Smooth muscle cell of the brain vasculature (primary cell): Measurements from ENCODE around the gene ELL.
"Not testable (repeated sequence)": the region's sequence is repeated elsewhere in the genome, so short reads cannot be mapped to it uniquely, and the experiment has no call there.

ENCODE experiments used
- DNase-seq: peaks from one replicate; pipeline ENCODE4 v3.0.0-alpha.2; 2012; ENCODE audit warnings: low read depth, low spot score

ELL gene

DNA sequence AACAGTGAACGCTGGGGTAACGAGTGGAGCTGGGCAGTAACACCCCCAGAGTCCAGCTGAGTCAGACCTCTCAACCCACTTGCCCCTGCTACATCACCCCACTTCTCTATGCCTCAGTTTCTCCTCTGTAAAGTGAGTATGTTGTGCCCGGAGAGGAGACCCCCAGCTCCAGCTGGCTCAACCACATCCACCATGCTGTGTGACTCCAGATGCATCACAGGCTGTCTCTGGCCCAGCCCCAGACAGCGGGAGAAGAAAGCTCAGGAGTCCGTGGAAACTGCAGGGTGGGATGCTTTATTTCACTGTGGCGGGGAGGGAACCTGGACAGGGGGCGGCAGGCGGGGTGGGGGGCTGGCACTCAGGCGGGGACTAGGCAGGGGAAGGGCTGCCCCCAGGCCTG, 9.6 kb upstream of the ELL start:
- DNase-seq: no peak

DNA sequence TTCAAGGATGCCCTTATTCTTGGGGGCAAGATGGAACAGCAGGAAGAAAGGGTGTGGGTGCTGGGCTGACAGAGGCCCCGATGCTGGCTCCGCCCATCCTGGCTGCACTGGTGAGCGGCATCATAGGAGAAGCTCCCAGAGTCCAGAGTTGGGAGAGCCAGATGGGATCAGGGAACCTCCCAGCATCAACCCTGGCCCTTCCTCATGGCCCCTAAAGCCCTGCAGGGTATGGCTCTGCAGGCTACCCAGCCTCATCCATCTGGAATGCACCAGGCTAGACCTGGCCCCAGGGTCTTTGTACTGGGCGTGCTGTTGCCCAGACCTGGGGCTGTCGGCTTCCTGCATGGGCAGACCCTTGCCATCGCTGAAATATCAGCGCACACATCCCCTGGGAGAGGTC, 7.9 kb upstream of the ELL start:
- no peak for DNase-seq

GRCh38 chr19:18526316-18526715, 4.4 kb upstream of the ELL start:
- DNase-seq: no peak

DNA sequence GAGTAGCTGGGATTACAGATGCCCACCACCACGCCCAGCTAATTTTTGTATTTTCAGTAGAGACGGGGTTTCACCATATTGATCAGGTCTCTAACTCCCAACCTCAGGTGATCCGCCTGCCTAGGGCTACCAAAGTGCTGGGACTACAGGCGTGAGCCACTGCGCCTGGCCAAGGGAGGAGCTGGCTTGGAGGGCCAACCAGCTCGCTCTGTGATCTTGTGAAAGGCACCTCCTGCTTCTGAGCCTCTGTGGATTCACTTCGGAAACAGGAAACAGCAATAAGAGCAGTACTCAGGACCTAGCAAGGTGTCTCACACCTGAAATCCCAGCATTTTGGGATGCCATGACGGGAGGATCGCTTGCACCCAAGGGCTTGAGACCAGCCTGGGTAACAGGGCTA, 2.0 kb upstream of the ELL start:
- DNase-seq: no peak

- not testable (repeated sequence) for DNase-seq
Measured at GRCh38 chr19:18522862-18523440, 1.1 kb upstream of the ELL start.

GRCh38 chr19:18522124-18522861, 423 bp upstream of the ELL start:
- peak; percentile 100 for DNase-seq

- DNase-seq: no peak
Measured at GRCh38 chr19:18520848-18521691, 800 bp downstream of the ELL start.

DNA sequence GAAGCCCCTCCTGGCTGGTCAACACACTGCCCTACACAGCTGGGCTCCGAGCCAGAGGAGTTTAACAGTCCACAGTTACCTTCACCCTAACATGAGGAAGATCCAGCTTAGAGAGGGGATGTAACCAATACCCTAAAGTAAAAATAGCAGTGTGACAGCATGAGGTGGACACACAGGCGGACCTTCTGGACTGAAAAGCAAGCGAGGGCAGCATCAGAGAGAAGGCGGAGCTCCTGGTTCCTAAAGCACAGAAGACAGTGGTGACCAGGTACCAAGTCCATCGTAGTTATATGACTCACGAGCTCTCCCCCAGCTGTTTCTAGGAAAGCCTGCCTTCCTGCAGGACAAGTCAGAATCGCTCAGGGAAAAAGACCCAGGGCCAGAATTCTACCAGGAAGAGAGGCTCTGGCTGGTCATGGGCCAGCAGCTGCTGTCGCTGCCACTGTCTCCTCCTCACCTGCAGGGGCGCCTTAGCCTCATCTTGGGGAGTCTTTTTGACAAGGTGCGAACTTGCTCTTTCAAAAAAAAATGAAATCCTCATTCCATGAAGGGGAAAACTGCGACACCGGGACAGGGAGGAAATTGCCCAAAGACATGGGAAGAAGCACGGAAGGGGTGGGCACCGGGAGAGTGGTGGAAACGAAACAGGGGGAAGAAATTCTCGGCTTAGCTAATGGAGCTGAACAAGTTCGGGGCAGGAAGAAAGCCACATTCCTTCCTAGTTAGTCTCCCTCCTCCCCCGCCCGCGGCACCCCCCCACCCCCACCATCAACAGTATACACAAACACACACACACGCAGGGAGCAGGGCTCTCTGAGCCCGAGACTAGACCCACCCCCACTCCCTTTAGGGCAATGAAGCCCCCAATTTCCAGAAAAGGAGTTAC, 1.7 kb downstream of the ELL start:
- DNase-seq: no peak

GRCh38 chr19:18518639-18519038, 3.2 kb downstream of the ELL start:
- no peak for DNase-seq

GRCh38 chr19:18517606-18518005, 4.3 kb downstream of the ELL start:
- DNase-seq: no peak

DNA sequence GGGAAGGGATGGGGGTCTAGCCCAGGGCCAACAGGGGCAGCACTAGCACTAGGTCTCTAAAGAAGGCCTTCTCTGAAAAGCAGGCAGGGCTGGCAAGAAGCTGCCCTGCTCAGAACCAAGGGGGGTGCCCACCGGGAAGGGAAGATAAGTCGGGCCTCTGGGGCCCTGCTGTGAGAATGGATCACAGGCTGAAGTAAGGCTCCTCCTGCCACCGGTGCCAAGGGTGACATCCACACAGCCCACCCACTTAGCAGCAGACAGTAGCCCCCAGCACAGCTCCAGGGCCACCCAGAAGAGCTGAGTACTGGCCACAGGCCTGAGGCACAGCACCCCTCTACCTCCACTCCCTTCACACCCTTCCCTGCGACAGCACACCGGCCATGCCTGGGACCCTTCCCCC, 5.9 kb downstream of the ELL start:
- no peak for DNase-seq

- no peak for DNase-seq
Measured at GRCh38 chr19:18514800-18515682, 6.8 kb downstream of the ELL start.

- no peak for DNase-seq
Measured at GRCh38 chr19:18513868-18514267, 8.0 kb downstream of the ELL start.

DNA sequence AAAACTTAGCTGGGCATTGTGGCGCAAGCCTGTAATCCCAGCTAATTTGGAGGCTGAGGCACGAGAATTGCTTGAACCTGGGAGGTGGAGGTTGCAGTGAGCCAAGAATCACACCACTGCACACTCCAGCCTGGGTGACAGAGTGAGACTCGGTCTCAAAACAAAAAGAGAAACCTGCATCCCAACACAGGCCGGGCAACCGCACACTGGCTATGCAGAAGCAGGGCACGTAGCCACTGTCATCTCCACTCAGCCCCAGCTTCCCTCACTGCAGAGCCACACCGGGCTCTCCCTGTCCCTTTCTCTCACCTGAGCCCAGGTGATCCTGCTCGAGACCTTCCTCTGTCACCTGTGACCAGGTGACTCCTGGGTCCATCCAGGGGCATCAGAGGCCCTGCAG, 11.7 kb downstream of the ELL start:
- no peak for DNase-seq

GRCh38 chr19:18508585-18508984, 13.3 kb downstream of the ELL start:
- no peak for DNase-seq

DNA sequence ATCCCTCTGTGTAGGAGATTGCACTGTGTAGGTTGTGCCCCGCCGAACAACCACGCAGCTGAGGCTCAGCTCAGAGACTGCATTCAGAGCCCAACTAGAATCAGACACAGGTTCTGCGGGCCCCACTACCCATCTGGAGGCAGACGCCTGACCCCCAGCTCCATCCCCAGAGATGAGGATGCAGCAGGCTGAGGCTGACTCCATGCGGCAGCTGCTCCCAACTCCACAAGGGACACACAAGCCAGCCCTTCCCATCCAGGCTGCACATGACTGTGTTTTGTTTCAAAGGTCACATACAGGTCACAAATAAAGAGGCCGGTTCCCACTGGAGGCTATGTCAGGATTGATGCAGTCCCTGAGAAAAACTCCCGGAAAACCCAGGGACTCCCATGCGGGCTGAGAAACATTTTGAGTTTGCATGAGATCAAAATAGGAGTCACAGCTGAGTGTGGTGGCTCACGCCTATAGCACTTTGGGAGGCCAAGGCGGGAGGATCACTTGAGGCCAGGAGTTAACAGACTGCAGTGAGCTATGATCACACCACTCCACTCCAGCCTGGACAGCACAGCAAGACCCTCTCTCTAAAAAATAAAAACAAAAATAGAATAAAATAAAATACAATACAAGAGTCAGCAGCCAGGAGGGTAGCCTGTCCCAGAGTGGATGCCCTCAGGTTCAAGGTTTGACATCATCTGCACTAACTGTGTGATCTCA, 14.0 kb downstream of the ELL start:
- DNase-seq: no peak

DNA sequence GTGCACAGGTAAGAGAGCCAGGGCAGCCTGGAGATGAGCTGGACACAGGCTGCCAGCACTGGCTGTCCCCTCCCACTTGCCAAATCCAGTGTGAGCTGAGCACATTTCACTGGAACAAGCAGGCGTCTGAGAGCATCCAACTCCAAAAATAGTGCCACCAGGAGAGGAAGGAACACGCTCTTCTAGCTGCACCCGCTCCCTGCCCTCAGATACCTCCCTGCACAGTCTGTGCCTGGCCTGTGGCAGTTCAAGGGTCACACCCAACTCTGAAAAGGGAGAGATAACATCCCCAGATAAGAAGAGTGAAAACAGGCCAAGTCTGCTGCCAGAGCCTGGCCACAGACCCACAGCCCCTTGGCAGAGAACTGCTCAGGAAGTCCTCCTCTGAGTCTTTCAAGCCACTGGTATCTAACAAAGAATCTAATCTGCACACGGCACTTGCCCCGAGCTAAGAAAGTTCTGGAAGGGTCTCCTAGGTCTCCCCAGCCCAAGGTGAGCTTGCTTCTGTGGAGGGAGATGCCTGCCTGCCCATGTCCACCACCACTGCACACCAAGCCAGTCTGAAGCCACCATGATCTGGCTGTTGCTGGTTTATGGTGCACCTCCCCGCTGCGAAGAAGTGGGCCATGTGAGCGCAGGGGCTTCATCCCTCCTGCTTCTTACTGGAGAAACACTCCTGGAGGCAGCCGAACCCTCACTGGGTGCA, 14.7 kb downstream of the ELL start:
- no peak for DNase-seq

- no peak for DNase-seq
Measured at GRCh38 chr19:18506101-18506930, 15.6 kb downstream of the ELL start.
